BLaER1 treated with 17β-estradiol and CSF1 and Interleukin-3, amounts not matched to agents 10 nM and 100 nM (cell line): Measurements from ENCODE around the gene PLK5.
A peak's percentile ranks its signal among the peaks of the same experiment; 100 is the strongest.

Experiments used
- H3K27ac ChIP-seq, 11 experiments: shearing (Covaris generic); formaldehyde crosslinking; 2 replicates each; pipeline ENCODE4 v1.8.1; 2022
- H3K27me3 ChIP-seq, 11 experiments: shearing (Covaris generic); formaldehyde crosslinking; 2 replicates each; pipeline ENCODE4 v1.8.1; 2022
- H3K36me3 ChIP-seq, 11 experiments: shearing (Covaris generic); formaldehyde crosslinking; 2 replicates each; pipeline ENCODE4 v1.8.1; 2022
- H3K4me1 ChIP-seq, 10 experiments: shearing (Covaris generic); formaldehyde crosslinking; 2 replicates each; pipeline ENCODE4 v1.8.1; 2022
- H3K4me2 ChIP-seq, 11 experiments: shearing (Covaris generic); formaldehyde crosslinking; 2 replicates each; pipeline ENCODE4 v1.8.1; 2022
- H3K4me3 ChIP-seq, 10 experiments: shearing (Covaris generic); formaldehyde crosslinking; 2 replicates each; pipeline ENCODE4 v1.8.1; 2022
- H3K9ac ChIP-seq, 11 experiments: shearing (Covaris generic); formaldehyde crosslinking; 2 replicates each; pipeline ENCODE4 v1.8.1; 2022
- H3K9me3 ChIP-seq, 11 experiments: shearing (Covaris generic); formaldehyde crosslinking; replicated peaks in 1 of 11; 2 replicates each; pipeline ENCODE4 v1.8.1; 2022
- H4K20me1 ChIP-seq, 11 experiments: shearing (Covaris generic); formaldehyde crosslinking; 2 replicates each; pipeline ENCODE4 v1.8.1; 2022
- Cebpa-rat ChIP-seq, 11 experiments: shearing (Covaris generic); IDR thresholded peaks; 2 replicates each; pipeline ENCODE4 v1.8.1; 2022

PLK5 gene

DNA sequence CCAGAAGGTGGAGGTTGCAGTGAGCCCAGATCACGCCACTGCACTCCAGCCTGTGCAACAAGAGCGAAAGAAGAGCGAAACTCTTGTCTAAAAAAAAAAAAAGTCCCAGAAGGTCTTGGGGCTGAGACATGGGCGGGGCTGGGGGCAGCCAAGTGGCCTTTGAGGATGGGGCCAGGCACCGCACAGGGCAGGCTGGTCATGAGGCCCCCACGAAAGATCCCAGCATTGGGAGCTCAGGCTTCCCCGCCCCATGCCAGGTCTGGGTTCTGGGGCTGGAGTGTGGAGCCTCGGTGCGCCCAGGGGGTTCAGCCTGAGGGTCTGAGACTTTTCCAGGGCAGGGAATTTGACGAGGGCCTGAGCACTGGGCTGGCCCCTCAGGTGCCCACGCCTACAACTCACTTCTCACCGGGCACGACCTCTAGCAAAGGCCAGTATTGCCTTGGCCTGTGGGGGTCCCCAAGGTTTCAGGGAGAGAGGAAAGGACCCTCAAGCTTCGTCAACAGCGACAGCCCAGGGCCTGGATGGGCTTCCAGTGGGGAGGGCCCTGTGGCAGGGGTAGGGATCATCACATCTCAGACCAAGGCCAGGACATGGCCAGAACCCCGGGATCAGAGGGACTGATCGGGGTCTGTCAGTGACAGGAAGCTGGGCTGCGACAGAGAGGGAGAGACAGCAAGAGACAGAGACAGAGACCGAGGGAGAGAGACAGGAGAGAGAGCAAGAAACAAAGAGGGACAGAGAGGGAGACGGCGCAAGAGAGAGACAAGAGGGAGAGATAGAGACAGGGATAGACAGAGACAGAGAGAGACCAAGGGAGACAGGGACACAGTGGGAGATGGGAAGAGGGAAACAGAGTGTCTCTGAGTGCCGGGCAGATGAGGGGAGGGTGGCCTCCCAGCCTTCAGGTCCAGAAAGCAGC lies 51.7 kb downstream of the PLK5 start:
- peak overlapping the region in 2 of 11 experiments; percentile 6 to 19; a peak in 1 of 22 replicates for H3K9ac ChIP-seq
- H3K4me3 ChIP-seq, result no peak overlapping the region
- H3K9me3 ChIP-seq, result no peaks in the 10 kb centered on the region
- H3K27me3 ChIP-seq, result no peaks in the 10 kb centered on the region
- peaks cover 42 to 67% (median 56%) of the 10 kb centered on the region in 11 experiments for H3K36me3 ChIP-seq
- peaks cover 0 to 11% (median 2%) of the 10 kb centered on the region in 10 experiments; a peak in 13 of 20 replicates for H3K4me1 ChIP-seq
- no peak overlapping the region for H3K4me2 ChIP-seq
- H3K27ac ChIP-seq, result peak overlapping the region in 1 of 11 experiments; percentile 5; a peak in 1 of 22 replicates
- H4K20me1 ChIP-seq, result peaks cover 0 to 71% (median 53%) of the 10 kb centered on the region in 11 experiments; a peak in 19 of 22 replicates
- TF ChIP-seq Cebpa-rat (IDR thresholded peaks at IDR 0.05), result no peak

DNA sequence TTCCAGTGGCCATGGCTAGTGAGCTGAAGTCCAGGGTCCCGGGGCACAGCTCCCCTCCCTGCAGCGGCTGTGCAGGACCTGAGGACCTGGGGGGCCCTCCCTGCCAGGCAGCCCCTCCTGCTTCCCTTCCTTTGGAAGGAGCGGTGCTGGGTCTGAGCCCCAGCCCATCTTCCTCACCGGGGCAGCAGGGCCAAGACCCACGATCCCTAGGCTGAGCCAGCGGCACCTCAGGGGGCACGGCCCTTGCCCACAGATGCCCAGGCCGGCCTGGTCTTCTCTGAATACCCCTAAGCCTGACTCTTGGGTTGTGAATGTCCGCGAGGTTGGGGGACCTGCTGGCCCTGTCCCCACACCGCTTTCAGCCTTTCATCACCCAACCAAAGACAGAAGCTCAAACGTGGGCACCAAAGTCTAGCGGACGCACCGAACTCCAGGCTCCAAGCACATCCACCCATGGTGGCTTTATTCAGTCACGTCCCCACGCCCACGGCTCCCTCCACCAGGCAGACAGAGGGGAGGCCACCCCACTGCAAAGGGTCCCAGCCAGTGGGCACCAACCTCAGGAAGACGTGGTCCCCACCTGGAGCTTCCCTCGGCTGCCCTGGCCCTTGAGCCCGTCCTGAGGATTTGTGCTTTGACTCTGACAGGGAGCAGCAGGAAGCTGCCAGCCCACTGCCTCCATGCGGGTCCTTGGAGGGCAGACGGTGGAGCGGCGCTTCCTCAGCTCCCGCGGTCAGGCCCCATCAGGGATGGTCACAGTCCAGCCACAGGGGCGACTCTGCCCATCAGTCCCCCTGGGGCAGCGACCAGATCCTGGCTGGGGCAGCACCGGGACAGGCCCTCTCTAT lies 52.6 kb downstream of the PLK5 start:
- no peaks in the 10 kb centered on the region for H3K9me3 ChIP-seq
- H3K4me2 ChIP-seq, result no peak overlapping the region
- peaks cover 51 to 76% (median 65%) of the 10 kb centered on the region in 11 experiments for H3K36me3 ChIP-seq
- no peak overlapping the region for H3K4me3 ChIP-seq
- TF ChIP-seq Cebpa-rat (IDR thresholded peaks at IDR 0.05), result no peak
- peaks cover 0 to 80% (median 62%) of the 10 kb centered on the region in 11 experiments; a peak in 19 of 22 replicates for H4K20me1 ChIP-seq
- H3K27ac ChIP-seq, result peak overlapping the region in 1 of 11 experiments; percentile 5; a peak in 2 of 22 replicates
- H3K4me1 ChIP-seq, result peaks cover 0 to 8% (median 0%) of the 10 kb centered on the region in 10 experiments; a peak in 1 of 20 replicates
- H3K27me3 ChIP-seq, result no peaks in the 10 kb centered on the region
- H3K9ac ChIP-seq, result peak overlapping the region in 1 of 11 experiments; percentile 19; a peak in 1 of 22 replicates

DNA sequence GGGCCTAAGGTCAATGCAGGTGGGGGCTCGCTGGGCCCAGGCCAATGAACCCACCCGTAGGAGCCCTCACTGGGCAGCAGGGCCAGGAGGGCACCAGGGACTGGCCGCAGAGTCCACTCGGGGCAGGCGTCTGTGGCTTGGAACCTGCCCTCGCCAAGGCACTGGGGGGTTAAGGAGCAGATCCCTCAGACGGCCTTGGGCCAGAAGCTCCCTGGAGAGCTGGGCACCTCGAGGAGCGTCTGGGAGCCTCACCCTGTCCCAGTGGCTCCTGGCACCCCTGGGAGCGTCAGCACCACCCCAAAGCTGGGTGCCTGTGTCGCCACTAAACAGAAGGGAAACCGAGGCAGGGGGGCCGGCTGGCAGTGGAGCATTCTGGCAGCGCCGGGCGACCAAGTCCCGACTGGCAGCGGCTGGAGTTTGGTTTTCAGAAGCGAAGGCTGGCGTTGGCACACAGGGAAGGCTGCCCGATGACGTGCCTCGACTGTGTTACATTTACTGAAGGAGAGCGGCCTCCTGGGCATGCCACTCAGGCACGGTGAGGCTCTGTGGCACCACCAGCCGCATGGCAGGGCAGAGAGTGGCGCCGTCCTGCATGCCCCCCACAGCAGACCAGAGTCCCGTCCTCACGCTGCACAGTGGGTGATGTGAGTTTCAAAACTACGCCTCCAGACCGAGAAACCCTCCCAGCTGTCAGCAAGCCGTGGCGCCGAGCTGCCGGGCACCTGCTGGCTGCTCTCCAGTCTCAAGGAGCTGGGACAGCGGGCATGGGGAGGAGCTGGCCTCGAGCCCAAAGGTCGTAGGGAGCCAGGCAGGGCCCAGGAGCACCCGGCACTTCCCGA lies 53.4 kb downstream of the PLK5 start:
- TF ChIP-seq Cebpa-rat (IDR thresholded peaks at IDR 0.05), result no peak
- H3K4me2 ChIP-seq, result no peak overlapping the region
- peaks cover 59 to 84% (median 73%) of the 10 kb centered on the region in 11 experiments for H3K36me3 ChIP-seq
- peaks cover 0 to 8% (median 0%) of the 10 kb centered on the region in 10 experiments; a peak in 1 of 20 replicates for H3K4me1 ChIP-seq
- H3K27ac ChIP-seq, result no peak overlapping the region
- no peak overlapping the region; a peak in 1 of 22 replicates for H3K9ac ChIP-seq
- H4K20me1 ChIP-seq, result peaks cover 0 to 89% (median 71%) of the 10 kb centered on the region in 11 experiments; a peak in 19 of 22 replicates
- H3K4me3 ChIP-seq, result no peak overlapping the region
- H3K27me3 ChIP-seq, result no peaks in the 10 kb centered on the region
- no peaks in the 10 kb centered on the region for H3K9me3 ChIP-seq

DNA sequence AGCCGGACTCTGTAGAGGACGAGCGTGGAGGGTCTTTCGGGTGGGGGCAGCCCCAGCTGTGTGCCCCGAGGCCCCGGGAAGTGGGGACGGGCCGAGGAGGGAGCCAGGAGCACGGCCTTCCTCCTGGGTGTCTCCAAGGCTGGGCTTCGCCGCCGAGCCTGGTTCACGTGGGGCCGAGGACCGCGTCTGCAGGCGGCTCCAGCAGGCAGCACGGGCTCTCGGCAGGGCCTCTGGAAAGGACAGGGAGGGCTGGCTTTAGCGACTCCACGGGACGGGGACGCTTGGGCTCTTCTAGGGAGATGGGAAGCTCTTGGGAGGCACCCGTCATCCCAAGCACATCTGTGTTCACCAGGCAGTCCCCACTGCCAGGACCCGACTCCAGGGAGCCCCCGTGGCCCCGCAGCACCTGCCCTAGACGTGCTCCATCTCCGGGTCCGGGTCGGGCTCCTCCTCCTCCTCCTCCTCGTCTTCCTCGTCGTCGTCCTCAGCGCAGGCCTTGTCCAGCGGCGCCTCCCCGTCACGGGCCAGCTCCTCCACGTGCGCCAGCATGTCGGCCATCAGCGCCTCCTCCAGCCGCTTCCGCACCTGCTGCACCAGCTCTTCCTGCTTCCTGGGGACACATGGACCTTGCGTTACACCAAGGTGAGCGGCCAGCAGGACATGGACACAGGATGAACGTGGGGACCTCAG lies 54.2 kb downstream of the PLK5 start:
- no peak overlapping the region for H3K4me2 ChIP-seq
- H3K9ac ChIP-seq, result no peak overlapping the region
- peaks cover 0 to 8% (median 0%) of the 10 kb centered on the region in 10 experiments; a peak in 1 of 20 replicates for H3K4me1 ChIP-seq
- no peak overlapping the region for H3K27ac ChIP-seq
- no peak for TF ChIP-seq Cebpa-rat (IDR thresholded peaks at IDR 0.05)
- H4K20me1 ChIP-seq, result peaks cover 0 to 96% (median 78%) of the 10 kb centered on the region in 11 experiments; a peak in 19 of 22 replicates
- peaks cover 67 to 92% (median 81%) of the 10 kb centered on the region in 11 experiments for H3K36me3 ChIP-seq
- H3K4me3 ChIP-seq, result no peak overlapping the region
- no peaks in the 10 kb centered on the region for H3K27me3 ChIP-seq
- H3K9me3 ChIP-seq, result no peaks in the 10 kb centered on the region

DNA sequence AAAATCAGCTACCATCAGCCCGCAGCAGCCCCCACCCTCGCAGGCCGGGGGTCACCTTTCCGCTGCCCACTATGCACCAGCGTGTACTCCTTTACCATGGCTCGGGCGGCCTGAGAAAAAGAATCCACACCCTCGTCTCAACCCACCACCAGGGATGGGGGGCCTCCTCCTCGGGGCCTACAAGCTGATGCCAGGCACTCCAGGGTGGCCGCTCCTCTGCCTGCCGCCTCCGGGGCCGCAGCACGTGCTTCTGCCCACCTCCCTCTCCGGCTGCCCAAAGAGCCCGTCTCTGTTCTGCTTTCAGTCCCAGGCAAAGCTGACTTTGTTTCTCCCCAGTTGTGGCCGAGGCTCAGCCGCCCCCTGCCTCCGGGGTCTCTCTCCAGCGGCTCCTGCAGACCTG lies 55.3 kb downstream of the PLK5 start:
- Histone ChIP-seq H3K27ac (no peak overlapping the region), H3K4me3 (no peak overlapping the region), H3K27me3 (no peaks in the 10 kb centered on the region), H3K4me2 (no peak overlapping the region), H3K9ac (no peak overlapping the region), H3K9me3 (no peaks in the 10 kb centered on the region), H3K36me3 (peaks cover 77 to 100% (median 91%) of the 10 kb centered on the region in 11 experiments), H4K20me1 (peaks cover 0 to 100% (median 89%) of the 10 kb centered on the region in 11 experiments; a peak in 19 of 22 replicates), H3K4me1 (no peaks in the 10 kb centered on the region)
- TF ChIP-seq Cebpa-rat (IDR thresholded peaks at IDR 0.05), result no peak

DNA sequence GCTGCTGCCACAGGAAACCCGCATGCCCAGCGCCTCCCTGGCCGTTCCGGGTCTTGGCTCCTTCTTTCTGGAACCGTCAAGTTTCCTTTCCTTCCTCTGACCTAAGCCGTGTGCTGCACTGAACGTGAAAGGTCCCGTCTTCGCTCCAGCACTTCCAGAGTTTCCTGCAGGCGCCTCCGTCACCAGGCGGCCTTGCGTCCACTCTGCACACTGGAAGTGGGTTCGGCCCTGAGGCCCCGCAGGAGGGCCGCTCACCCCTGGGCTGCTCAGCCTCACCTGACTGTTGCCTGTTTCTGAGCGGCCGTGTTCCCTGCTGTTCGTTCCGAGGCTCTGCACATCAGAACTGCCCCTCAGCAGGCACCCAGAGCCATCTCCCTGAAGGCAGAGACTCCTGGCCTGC lies 56.5 kb downstream of the PLK5 start:
- H3K4me2 ChIP-seq, result no peak overlapping the region
- peaks cover 0 to 100% (median 98%) of the 10 kb centered on the region in 11 experiments; a peak in 21 of 22 replicates for H4K20me1 ChIP-seq
- peak overlapping the region in 1 of 11 experiments; percentile 22; a peak in 1 of 22 replicates for H3K9ac ChIP-seq
- no peaks in the 10 kb centered on the region for H3K9me3 ChIP-seq
- no peak for TF ChIP-seq Cebpa-rat (IDR thresholded peaks at IDR 0.05)
- H3K27ac ChIP-seq, result no peak overlapping the region
- H3K4me1 ChIP-seq, result no peaks in the 10 kb centered on the region
- no peak overlapping the region for H3K4me3 ChIP-seq
- peaks cover 87 to 100% (median 99%) of the 10 kb centered on the region in 11 experiments for H3K36me3 ChIP-seq
- no peaks in the 10 kb centered on the region for H3K27me3 ChIP-seq

DNA sequence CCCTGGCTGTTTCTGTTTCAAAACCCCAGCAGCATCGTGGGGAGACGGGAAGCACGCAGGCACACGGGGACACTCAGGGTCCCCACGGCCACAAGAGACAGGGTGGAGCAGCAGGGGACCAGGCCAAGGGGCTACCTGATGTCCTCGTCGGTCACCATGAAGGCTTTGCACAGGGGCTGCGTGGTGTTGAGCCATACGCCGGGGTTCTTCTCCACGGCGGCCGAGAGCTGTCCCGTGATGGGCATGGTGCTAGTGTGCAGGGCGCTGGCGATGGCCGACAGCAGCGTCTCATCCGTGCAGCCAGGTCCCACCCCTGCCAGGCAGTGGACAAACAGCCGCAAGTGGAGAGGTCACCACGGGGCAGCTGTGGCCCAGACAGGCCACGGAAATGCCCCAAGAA lies 57.1 kb downstream of the PLK5 start:
- Histone ChIP-seq H3K27ac (no peak overlapping the region), H3K4me2 (no peak overlapping the region), H3K9me3 (no peaks in the 10 kb centered on the region), H3K9ac (no peak overlapping the region), H3K36me3 (peaks cover 91 to 100% (median 100%) of the 10 kb centered on the region in 11 experiments), H4K20me1 (peaks cover 0 to 100% (median 98%) of the 10 kb centered on the region in 11 experiments; a peak in 21 of 22 replicates), H3K4me1 (no peaks in the 10 kb centered on the region), H3K4me3 (no peak overlapping the region), H3K27me3 (no peaks in the 10 kb centered on the region)
- no peak for TF ChIP-seq Cebpa-rat (IDR thresholded peaks at IDR 0.05)
